Hindlimb muscle (tissue), 1 donor: ENCODE data around the gene CCDC146. TPM values are rescaled to one million over a fixed set of nuclear protein-coding genes. Genes with fewer than 3 reads are reported as not detected.
"Not testable (repeated sequence)": the region's sequence is repeated elsewhere in the genome, so short reads cannot be mapped to it uniquely, and the experiment has no call there.

Experiments
- DNase-seq: peaks from one replicate; pipeline ENCODE4 v3.0.0-alpha.2; 2013
- polyA plus RNA-seq: library from polyadenylated mRNA; unstranded; fragments of 120-200 nt; gene quantifications from one replicate; pipeline ENCODE4 v1.2.1, GENCODE V29; 2013; ENCODE audit not compliant: insufficient read length

The CCDC146 gene
- polyA plus RNA-seq, 1 donor = 7.6 TPM

DNA sequence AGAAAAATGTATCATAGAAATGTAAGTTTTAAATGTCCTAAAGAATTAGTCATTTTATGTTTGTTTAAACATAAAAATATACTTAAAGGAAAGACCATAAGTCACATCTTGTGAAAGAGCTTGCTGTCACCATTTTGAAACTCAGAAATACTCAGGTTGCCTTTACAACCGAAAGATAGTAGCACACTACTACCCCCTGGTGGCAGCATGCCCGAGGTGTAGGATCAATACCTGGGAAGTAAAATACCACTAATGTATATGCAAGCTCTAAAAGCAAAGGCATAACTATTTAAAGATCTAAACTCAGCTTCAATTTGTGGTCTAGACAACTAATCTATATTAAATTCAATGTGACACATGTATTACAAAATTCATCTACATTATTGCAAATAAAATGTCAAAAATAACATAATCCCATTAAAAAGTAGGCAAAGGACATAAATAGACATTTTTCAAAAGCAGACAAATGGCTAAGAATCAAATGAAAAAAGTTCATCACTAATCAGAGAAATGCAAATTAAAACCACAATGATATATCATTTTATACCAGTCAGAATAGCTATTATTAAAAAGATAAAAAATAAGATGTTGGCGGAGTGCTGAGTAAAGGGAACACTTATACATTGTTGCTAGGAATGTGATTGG is 124.9 kb downstream of the CCDC146 start:
- DNase-seq = peak; percentile 31

DNA sequence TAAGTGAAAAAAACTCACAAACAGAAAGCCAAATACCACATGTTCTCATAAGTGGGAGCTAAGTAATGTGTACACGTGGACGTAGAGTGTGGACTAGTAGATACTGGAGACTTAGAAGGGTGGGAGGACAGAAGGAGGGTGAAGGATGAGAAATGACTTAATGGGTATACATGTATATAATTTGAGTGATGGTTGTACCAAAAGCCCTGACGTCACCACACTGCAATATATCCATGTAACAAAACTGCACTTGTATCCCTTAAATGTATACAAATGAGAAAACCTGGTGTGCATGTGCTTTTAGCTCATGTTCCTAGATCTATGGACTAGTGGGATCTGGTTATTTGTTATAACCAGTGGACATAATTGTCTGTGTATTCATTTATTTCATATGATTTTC is 125.7 kb downstream of the CCDC146 start:
- DNase-seq = no peak

DNA sequence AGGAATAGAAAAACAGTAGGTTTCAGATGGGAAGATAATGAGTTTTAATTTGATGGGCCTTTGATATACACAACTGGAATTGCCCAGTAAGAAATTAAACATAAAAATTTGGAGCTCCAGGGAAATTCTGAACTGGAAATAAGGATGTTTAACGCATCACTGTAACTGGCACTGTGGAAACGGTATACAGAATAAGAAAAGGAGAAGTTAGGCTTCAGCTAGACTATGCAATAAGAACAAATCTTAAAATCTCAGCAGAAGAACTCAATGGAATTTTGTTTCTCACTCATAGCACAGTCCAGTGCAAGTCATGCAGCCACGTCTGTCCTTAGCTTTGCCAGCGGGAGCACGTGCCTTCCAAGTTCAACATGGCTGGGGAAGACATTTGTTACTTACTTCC is 130.1 kb downstream of the CCDC146 start:
- no peak for DNase-seq

DNA sequence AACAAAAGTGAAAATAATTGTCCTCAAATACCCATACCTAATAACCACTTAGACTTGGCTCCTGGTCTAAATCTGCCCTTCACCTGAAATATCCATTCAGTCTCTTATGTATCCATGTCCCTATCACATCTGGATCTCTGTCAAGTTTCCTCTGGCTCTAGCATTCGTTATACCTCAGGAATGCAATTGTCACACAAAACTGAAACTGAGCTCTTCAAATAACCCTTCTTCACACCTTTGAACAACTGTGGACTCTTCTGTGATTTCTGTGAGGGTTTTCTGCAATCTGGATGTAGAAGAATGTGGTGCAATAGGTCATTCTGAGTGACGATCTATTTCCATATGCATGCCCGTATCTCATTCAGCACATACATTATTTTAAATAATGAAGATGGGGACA is 130.7 kb downstream of the CCDC146 start:
- DNase-seq = no peak

DNA sequence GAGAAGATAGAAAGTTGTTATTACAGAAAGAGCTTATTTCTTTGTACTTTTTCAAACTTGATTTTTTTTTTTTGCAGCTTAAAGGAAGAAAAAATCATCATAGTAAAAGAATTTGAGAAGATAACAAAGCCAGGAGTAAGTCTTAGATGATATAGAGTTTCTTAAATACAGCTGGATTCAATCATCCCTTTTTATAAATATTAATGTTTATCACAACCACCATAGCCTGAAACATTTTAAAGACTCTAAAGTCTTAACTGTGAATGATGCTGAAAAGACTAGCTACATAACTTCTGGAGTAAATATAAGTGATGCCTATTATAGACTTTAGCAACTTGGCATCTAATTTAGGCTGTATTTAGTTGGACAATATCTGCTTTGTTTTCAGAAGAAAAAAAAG is 132.0 kb downstream of the CCDC146 start:
- DNase-seq = no peak

DNA sequence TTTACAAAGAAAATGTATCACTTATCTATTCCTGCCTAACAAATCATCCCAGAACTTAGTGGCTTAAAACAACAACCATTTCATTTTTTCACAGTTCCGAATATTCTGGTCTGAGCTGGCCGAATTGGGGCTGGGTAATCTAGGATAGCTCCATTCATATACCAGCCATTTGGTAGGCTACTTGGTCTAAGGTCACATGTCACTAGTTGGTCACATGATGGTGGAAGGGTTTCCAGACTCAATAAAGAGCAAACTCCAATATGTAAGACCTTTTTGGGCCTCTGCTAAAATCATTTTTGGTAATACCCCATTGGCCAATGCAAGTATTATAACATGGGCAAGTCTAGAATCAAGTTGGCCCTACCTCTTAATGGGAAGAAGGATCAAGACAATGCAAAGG is 132.5 kb downstream of the CCDC146 start:
- no peak for DNase-seq

DNA sequence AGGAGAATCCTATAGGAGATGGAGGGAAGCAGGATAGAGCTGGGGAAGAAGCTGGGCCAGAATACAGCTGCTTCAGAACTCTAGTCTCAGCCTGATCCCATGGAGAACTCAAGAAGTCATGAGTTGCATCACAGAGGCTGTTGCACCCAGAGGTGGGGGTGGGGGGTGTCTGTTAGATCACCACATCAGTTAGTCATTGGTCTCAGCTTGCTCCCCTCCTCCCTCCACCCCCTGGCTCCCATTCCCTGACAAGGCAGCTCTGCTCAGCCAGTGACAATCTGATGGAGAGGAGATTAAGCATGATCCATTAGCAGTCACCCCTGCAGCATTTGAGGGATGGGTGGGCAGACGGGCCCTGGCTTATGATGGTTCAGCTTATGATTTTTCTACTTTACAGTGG is 135.6 kb downstream of the CCDC146 start:
- no peak for DNase-seq

DNA sequence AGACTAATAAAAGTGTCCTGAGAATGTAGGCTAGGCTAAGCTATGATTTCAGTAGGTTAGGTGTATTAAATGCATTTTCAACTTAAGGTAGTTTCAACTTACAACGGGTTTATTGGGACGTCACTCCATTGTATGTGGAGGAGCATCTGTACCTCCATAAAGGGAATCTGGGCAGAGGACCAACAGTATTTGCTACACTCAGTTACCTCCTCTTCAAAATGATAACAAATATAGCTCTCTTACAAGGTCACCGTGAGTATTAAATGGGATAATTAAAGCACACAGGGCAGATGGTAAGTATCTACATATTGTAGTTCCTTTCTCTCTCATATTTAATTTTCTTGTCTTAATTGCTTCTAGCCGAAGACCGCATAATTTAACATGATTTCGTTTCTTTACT is 136.2 kb downstream of the CCDC146 start:
- DNase-seq = no peak

DNA sequence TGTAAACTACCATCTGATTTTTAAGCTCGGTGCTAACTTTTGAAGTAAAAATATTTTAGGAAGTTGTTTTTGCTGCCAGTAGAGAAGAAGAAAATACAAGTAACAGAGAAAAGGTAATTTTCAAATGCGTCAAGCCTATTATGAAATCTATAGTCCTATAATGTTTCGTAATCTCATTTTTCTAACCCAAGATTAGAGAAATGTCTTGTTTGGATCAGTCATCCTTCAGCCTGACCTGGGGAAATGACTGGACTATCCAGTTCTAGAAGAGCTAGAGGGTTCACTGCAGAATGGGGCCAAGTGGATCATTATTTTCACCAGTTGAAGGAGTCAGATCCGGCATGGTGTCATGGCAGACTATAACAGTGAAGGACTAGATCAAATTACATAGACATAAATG is 139.9 kb downstream of the CCDC146 start:
- no peak for DNase-seq

DNA sequence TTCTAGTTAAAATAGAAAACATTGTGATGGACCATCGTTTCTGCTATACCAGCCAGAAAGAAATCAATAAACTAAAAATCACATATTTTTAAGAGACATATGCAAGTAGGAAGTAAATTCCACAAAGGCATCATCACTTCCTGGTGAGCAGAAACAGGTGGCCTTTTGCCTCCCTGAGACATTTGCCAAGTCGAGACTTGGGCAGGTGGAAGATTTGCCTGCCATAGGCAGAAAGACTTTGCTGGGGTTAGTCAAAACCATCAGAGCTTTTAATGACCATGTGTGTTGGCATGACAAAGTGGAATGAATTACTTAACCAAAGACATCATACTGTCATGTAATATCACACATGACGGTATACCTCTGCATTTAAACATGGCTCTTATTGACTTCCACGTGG is 143.3 kb downstream of the CCDC146 start:
- no peak for DNase-seq

DNA sequence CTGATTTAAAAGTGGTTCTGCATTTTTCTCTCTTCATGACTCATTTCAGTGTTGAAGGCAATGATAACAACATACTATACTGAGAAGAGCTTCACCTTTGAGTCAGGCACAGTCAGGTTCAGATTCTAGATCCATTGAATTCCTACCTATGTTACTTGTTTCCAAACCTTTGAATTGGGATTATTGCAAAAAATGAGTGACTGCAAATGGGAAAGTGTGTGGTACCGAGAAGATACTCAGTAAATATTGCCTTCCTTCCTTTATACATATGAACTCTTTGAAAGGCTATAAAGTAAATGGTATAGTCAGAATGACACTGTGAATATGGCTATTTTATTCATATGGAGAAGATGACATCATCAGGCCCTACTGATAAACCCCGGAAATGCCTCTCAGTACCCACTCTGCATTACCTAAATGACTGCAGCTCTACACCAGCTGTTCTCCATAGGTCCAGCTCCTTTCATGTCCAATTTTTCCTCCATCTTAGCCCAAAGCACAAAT is 143.9 kb downstream of the CCDC146 start:
- DNase-seq = no peak

DNA sequence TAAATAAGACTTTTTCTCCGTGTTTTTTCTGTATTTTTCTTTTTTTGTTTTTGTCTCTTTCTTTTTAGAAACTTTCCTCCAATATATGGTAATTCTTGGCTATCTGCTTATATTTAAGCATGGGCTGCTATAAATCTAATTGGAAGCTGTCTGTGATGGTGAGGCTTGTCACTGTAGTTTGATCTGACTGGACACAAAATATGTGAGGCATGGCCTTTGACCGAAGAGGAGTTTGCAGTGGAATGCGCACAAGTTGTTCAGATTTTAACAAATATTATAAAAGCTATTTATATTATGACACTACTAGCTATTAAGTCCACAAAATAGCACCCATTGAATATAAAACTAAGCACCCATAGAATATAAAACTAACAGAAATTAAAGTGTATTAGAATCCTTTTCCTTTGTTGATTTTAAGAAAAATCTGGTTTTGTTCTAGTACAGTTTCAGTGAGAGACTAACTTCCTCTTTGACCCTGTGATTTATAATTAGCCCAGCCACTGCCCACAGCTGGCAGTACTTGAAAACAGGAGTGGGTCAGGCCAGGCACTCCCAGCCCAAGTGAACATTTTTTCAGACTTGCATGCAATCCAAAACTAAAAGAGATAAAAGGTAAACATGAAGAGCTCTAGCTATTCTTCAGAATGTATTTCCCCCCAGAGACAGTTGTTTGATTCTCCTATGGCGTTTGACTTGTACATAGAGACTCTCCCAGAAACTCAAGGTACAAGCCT is 147.1 kb downstream of the CCDC146 start:
- no peak for DNase-seq

DNA sequence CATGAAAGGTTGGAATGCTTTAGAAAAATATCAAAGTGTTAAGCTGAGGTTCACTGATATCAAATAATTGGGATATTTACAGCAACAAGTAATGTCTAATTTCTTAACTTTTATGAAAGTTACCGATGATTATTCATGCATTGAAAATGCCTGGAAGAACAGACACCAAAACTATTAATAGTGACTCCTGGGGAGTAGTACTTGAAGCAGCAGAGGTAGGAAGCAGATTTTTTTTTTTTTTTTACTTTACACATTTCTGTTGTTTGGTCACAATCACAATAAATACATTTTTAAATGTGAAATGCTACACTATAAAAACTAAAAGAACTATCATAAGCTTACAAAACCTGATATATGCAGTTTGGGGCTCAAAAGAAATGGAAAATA is 147.7 kb downstream of the CCDC146 start:
- no peak for DNase-seq

DNA sequence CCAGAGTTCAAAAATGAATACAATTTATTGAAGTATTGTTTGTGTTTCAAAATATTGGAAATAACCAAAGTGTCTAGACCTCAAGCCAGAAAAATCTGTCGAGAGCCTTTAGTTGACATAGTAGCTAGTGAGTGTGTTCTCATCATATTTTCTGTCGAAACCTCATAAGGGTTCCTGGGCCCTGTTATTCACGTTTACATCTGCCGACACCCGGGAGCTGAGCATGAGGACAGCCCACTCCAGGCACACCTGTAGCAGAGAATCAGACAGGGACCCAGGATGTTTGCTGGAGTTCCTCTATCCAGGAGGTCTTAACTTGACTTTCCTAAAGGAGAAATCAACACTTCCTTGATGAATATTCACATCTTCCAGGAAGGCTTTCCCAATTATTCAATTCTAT is 149.4 kb downstream of the CCDC146 start:
- DNase-seq = no peak

DNA sequence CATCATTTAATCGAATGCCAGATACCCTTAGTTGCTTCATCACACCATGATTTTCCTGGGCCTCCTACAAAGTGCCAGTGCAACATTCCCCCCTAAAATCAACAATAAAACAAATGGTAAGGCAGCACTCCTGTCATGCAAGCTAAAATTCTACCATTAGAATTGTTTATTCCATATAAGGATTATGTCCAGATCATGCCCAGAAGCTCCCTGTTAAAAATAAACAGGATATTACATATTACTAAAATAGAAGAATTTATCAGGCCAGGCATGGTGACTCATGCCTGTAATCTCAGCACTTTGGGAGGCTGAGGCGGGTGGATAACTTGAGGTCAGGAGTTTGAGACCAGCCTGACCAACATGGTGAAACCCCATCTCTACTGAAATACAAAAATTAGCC is 153.2 kb downstream of the CCDC146 start:
- not testable (repeated sequence) for DNase-seq

DNA sequence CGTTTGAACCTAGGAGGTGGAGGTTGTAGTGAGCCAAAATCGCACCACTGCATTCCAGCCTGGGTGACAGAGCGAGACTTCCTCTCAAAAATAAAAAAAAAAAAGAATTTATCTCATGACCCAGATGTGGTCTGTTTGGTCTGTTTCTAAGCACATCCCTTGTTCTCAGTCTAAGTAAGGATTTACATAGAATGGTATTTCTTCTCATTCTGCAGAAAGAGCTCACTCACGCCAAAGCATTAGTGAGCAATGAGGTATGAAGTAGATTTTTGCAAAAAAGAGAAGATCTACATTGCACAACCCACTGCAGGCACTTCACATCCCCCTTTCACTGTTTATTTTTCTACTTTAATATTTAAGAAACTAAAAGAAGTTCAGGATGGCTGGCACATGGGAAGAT is 153.7 kb downstream of the CCDC146 start:
- DNase-seq = no peak

DNA sequence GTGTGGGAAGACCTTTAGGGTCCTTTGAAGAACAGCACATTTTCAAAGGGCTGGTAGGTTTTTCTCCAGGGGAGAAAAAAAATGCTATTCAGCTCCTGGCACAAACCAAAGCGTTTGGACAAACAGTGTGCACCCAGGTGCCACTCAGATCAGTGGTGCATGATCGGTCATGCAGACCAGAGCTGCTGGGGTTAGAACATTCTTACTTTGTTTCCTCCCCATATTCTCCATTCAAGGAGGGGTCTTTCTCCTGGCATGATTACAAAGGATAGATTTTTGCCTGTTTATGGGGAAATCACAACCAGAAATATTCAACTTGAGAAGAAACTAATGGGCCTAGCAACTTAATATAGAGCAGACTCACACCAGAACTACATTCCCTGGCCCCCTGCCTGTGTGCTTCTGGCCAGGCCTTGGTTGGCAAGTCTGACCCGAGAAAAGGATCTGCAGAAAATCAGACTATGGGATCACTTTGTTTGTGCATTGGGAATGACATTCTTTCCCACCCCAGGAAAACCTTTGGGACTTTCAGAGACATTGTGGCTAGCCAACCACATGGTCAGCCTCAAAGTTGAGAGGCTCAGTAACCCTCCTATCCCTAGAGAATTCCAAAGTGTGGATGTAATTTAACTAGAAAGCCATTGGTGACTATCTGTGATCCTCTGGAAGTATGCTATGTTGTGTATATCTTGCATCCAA is 159.5 kb downstream of the CCDC146 start:
- no peak for DNase-seq

DNA sequence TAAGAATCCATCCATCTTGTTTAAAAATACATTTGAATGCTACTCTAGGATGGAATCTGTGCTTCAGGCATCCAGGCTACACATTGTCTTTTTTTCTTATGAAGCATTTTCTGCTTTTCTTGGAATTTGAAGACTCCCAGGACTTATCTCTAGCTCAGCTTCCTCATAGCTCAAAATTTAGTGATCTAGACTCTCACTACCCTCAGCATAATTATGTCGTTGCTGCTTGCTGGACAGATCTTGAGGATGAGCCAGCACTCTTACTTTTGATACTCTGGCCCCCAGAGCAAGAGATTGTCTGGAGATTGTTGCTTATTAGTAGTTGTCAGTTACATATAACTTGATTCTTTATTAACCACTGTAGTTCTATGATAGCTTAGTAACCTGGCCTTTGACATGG is 160.5 kb downstream of the CCDC146 start:
- no peak for DNase-seq

DNA sequence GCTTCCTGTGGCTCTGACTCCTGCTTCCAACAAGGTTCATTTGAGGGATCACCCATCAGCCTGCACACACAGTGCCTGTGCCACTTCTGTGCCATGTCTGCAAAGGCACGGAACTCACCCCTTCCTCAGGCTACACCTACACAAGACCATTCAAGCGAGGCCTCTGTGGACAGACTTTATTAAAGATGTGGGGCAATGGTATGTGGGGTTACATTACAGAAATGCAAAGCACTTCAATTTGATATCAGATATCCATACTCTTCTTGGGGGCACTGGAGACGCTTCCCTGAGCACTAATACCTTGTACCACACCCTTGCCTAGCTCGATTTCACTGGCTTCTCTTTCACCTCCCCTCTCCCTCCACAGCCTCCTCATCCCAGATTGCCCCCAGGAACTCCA is 161.6 kb downstream of the CCDC146 start:
- no peak for DNase-seq

DNA sequence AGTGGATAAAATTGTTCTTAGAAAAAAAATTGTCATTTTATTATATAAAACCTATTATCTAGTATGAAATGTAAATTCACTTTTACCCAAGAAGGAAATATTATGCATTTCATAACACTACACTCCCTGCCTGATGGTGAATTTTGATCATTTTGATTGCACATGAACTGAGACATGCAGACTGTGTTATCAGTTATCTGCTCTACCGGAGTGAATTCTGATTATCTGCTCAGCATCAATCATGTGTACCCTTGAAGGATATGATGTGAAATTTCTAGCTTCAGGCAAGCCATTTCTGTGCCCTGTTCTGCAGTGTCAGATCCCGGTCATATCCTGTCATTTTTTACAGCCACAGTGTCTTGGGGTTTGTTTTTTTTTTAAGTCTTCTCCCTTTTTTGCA is 162.2 kb downstream of the CCDC146 start:
- no peak for DNase-seq

DNA sequence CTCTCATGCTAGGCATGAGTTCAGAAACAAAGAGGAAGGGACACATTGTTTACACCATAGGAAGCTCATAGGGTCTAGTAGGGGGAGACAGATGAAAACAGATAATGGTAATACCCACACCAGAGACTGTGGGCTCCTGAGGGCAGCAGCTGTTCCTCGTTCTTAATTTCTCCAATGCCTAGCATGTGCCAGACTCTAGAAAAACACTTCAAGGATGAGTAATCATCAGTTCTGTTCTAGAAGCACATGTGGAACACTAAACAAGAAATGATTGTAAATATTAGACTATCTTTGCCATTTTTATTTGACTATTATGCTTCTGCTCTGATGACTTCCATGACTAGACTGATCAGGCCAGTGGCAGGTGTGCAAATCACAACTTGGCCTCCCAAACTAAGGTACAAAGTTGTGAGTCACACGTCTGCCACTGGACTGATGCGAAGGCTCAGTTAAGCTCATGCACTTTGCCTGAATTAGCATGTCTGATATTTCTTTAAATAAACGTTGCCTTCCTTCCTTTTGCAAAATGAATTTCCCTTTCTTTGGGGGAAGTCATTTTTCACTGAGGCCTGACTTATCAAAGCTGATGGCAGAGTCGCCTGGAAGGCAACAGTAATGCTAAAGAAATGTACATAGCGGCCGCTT is 166.4 kb downstream of the CCDC146 start:
- no peak for DNase-seq

DNA sequence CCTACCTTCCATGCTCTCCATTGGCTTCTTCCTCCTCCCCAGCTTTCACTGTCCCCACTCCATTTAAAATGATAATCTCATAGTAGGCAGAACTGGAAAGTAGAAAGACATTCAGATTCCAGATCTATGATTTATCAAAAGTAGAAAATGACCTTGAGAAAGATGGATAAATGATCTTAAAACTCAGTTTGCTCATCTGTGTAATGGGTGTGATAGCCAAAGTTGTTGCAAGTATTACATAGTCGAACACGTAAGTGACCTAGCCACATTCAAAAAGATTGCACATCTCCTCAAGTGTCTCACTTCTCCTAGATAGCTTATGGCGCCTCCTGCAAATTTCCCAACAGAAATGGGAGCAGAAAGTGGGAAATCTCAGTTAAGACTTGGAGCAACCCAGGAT is 167.0 kb downstream of the CCDC146 start:
- no peak for DNase-seq

DNA sequence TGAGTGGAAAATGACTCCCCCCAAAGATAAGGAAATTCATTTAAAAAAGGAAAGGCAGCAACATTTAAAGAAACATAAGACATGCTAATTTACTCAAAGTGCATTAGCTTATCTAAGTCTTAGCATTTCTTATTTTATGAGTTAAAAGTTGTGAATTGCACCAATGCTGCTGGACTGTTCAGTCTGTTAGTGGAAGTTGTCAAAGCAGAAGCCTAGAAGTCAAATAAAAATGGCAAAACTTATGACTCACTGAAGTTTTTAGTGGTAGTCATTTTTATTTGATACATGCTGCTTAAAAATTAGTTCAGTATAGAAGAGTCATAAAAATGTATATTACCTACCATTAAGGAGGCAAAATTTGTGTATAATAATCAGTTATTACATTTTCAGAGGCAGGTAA is 168.0 kb downstream of the CCDC146 start:
- DNase-seq = no peak
